Pons (tissue), 1 donor: Measurements from ENCODE around the gene TRIM44.
"Not testable (repeated sequence)": the region's sequence is repeated elsewhere in the genome, so short reads cannot be mapped to it uniquely, and the experiment has no call there.

ENCODE experiments used
- DNase-seq: peaks from one replicate; pipeline ENCODE4 v3.0.0-alpha.2; 2016; ENCODE audit warnings: low spot score

TRIM44 gene

GRCh38 chr11:35753573-35753972, 91.0 kb downstream of the TRIM44 start:
- DNase-seq, result not testable (repeated sequence)

- not testable (repeated sequence) for DNase-seq
Measured at GRCh38 chr11:35759951-35760350, 97.4 kb downstream of the TRIM44 start.

- DNase-seq, result peak; percentile 38
Measured at GRCh38 chr11:35761899-35762298, 99.3 kb downstream of the TRIM44 start.

- no peak for DNase-seq
Measured at GRCh38 chr11:35763301-35763700, 100.7 kb downstream of the TRIM44 start.

- DNase-seq, result no peak
Measured at GRCh38 chr11:35763765-35764164, 101.2 kb downstream of the TRIM44 start.

GRCh38 chr11:35764417-35764816, 101.8 kb downstream of the TRIM44 start:
- no peak for DNase-seq

GRCh38 chr11:35765211-35765610, 102.6 kb downstream of the TRIM44 start:
- DNase-seq, result no peak

GRCh38 chr11:35766651-35767050, 104.1 kb downstream of the TRIM44 start:
- DNase-seq, result no peak

GRCh38 chr11:35770425-35770824, 107.8 kb downstream of the TRIM44 start:
- DNase-seq, result not testable (repeated sequence)

- DNase-seq, result no peak
Measured at GRCh38 chr11:35771722-35772121, 109.1 kb downstream of the TRIM44 start.

GRCh38 chr11:35777241-35777640, 114.7 kb downstream of the TRIM44 start:
- not testable (repeated sequence) for DNase-seq

- DNase-seq, result not testable (repeated sequence)
Measured at GRCh38 chr11:35778943-35779342, 116.4 kb downstream of the TRIM44 start.

- DNase-seq, result no peak
Measured at GRCh38 chr11:35779409-35779808, 116.8 kb downstream of the TRIM44 start.

GRCh38 chr11:35780951-35781860, 118.6 kb downstream of the TRIM44 start:
- DNase-seq, result no peak

GRCh38 chr11:35781861-35782470, 119.4 kb downstream of the TRIM44 start:
- DNase-seq, result no peak

- DNase-seq, result no peak
Measured at GRCh38 chr11:35783809-35784208, 121.2 kb downstream of the TRIM44 start.

GRCh38 chr11:35784699-35785098, 122.1 kb downstream of the TRIM44 start:
- no peak for DNase-seq

GRCh38 chr11:35785287-35786167, 123.0 kb downstream of the TRIM44 start:
- DNase-seq, result no peak

- no peak for DNase-seq
Measured at GRCh38 chr11:35786188-35786587, 123.6 kb downstream of the TRIM44 start.

- no peak for DNase-seq
Measured at GRCh38 chr11:35787013-35787504, 124.5 kb downstream of the TRIM44 start.

- DNase-seq, result peak; percentile 78
Measured at GRCh38 chr11:35787626-35788025, 125.1 kb downstream of the TRIM44 start.
